Uterus (tissue), 2 donors: ENCODE measurements around the gene DUSP28.

ENCODE experiments used
- CTCF ChIP-seq, 4 experiments: fragments of 200-600 bp in 2 of 4; fragments of 450-650 bp in 2 of 4; sonication (generic) in 2 of 4; IDR thresholded peaks; one replicate each; pipeline ENCODE4 v1.5.1; 2016 to 2019; ENCODE audit warnings: antibody characterized with exemption in 4 of 4, mild to moderate bottlenecking in 2 of 4, moderate library complexity in 1 of 4
- POLR2A ChIP-seq, 2 donors: fragments of 450-650 bp; IDR thresholded peaks; one replicate each; pipeline ENCODE4 v1.6.1; 2016; ENCODE audit warnings: antibody characterized with exemption in 2 of 2, mild to moderate bottlenecking in 1 of 2, moderate library complexity in 1 of 2

GRCh38 chr2:240591784-240592183, 31.6 kb downstream of the DUSP28 start:
- TF ChIP-seq CTCF (IDR thresholded peaks at IDR 0.05), result no peak
- TF ChIP-seq POLR2A (IDR thresholded peaks at IDR 0.05), result no peak
